Astrocyte (in vitro differentiated cells and primary cell): ENCODE results near the gene CCND2.

ENCODE experiments used
- CTCF ChIP-seq: IDR thresholded peaks from 2 replicates; pipeline ENCODE4 v1.5.1; 2011; ENCODE audit warnings: low read depth, mild to moderate bottlenecking, inconsistent platforms, low read length, moderate library complexity; ENCODE audit not compliant: insufficient read depth
- EZH2 ChIP-seq: IDR thresholded peaks from 2 replicates; pipeline ENCODE4 v1.6.1; 2012; ENCODE audit warnings: mild to moderate bottlenecking, low read length, inconsistent platforms; ENCODE audit not compliant: insufficient read depth

- no peak for TF ChIP-seq CTCF
- TF ChIP-seq EZH2 = no peak
Measured at GRCh38 chr12:4244868-4245267, 28.7 kb upstream of the CCND2 start.
